Tibial nerve (tissue), 4 donors: ENCODE data around the gene PRRT1B. TPM values are rescaled to one million over a fixed set of nuclear protein-coding genes. Genes with fewer than 3 reads are reported as not detected.

Experiments
- DNase-seq, 2 donors: peaks; one replicate each; pipeline ENCODE4 v3.0.0-alpha.2; 2019; ENCODE audit warnings: low spot score in 2 of 2
- H3K27ac ChIP-seq, 4 donors: fragments of 200-600 bp; sonication (generic) in 3 of 4; one replicate each; pipeline ENCODE4 v1.5.1; 2017 to 2019; ENCODE audit warnings: mild to moderate bottlenecking in 1 of 4
- H3K27me3 ChIP-seq, 2 donors: fragments of 200-600 bp; sonication (generic) in 1 of 2; one replicate each; pipeline versions ENCODE4 v1.5.1 to v1.6.0; 2017 to 2019
- H3K36me3 ChIP-seq, 3 donors: fragments of 200-600 bp; sonication (generic); one replicate each; pipeline ENCODE4 v1.5.1; 2018 to 2019
- H3K4me1 ChIP-seq, 4 donors: fragments of 200-600 bp; sonication (generic) in 3 of 4; one replicate each; pipeline ENCODE4 v1.5.1; 2017 to 2019
- H3K4me3 ChIP-seq, 4 donors: fragments of 200-600 bp; sonication (generic) in 3 of 4; one replicate each; pipeline ENCODE4 v1.5.1; 2017 to 2019; ENCODE audit warnings: mild to moderate bottlenecking in 1 of 4, moderate library complexity in 1 of 4
- H3K9me3 ChIP-seq, 4 donors: fragments of 200-600 bp; sonication (generic) in 3 of 4; one replicate each; pipeline ENCODE4 v1.5.1; 2017 to 2019
- EP300 ChIP-seq, 2 donors: sonication (generic); formaldehyde crosslinking; IDR thresholded peaks; one replicate each; pipeline ENCODE4 v1.6.1; 2017; ENCODE audit warnings: antibody characterized with exemption in 2 of 2, mild to moderate bottlenecking in 1 of 2
- POLR2A ChIP-seq, 2 donors: fragments of 450-650 bp; IDR thresholded peaks; one replicate each; pipeline ENCODE4 v1.6.1; 2017; ENCODE audit warnings: antibody characterized with exemption in 2 of 2, mild to moderate bottlenecking in 2 of 2, moderate library complexity in 2 of 2
- WGBS, 2 donors: methylation state at CpG; one replicate each; pipeline ENCODE4 v1.1.5; 2018; 5-methylcytosine and 5-hydroxymethylcytosine counted together
- total RNA-seq, 4 donors: library from RNA; depleted of rRNA; stranded (reverse); fragments of >200 nt; gene quantifications; one replicate each; pipeline ENCODE4 v1.1.0, GENCODE V29; 2016
- TF ChIP-seq, protein P1 (sequence below), 5 experiments: fragments of 200-600 bp in 3 of 5; fragments of 450-650 bp in 2 of 5; sonication (generic) in 3 of 5; IDR thresholded peaks; one replicate each; pipeline ENCODE4 v1.5.1; 2016 to 2019; ENCODE audit warnings: antibody characterized with exemption in 5 of 5, mild to moderate bottlenecking in 3 of 5, moderate library complexity in 2 of 5

The PRRT1B gene
- not detected for total RNA-seq

DNA sequence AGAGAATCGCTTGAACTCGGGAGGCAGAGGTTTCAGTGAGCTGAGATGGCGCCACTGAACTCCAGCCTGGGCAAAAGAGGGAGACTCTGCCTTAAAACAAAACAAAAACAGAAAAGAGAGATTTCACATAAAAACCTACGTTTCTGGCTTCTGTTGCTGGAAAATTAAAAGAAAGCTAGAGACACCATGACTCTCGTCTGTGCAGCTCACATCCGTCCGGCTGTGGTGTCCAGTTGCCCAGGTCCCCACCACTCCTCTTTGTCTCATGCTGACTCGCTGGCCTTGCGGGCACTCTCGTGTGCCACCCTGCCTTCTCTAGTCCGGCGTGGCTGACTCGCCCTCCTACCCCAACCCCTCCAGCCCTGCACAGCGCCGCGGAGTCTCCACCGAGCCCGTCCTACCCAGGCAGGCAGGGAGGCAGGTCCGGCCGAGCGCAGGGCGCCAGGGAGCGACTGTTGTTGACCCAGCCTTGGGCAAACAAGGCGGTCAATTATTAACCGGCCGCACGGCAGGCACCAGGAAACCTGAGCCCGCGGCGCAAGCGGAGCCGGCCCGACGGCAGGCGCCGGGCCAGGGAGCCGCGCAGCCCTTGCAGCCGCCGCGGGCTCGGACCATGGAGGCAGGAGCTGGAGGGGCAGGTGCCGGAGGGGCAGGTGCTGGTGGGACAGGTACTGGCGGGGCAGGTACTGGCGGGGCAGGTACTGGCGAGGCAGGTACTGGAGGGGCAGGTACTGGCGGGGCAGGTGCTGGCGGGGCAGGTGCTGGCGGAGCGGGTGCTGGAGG lies at the start of gene PRRT1B:
PRRT1B (plus strand) TSS at position 521 of the 783 bp plus-strand sequence; CDS start at position 614, 93 bp downstream.
- Histone ChIP-seq H3K4me3 (peak within 1 kb of the TSS in 2 of 4 donors; percentile 5 to 27), H3K9me3 (peaks cover 0 to 36% (median 8%) of the 10 kb centered on the region in 4 donors), H3K36me3 (no peaks in the 10 kb centered on the region), H3K27me3 (peaks cover 0 to 61% of the 10 kb centered on the region in 2 donors), H3K27ac (no peak within 1 kb of the TSS), H3K4me1 (peaks cover 0 to 19% (median 6%) of the 10 kb centered on the region in 4 donors)
- DNase-seq = no peak
- 16 to 24% methylated on average over 35 to 50 of the region's 50 CpGs for WGBS, 2 donors
- no peak for TF ChIP-seq EP300 (IDR thresholded peaks at IDR 0.05)
- TF ChIP-seq POLR2A (IDR thresholded peaks at IDR 0.05) = no peak

DNA sequence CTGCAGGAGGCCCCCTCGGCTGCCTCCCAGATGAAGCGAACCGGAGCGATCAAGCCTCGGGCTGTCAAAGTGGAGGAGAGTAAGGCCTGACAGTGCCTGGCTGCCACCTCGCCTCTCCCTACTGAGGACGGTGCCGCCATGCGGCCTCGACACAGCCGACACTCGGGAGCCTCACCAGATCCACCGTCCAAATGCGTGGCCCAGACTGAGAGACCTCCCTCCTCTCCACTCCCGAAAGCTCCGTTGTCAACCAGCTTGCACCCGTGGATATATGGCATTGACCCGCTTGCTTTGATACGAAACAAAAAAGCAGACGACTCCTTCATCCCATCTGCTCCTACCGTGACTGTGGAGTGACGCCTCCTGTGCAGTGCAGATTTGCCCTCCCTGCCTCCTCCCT lies 49.5 kb upstream of the PRRT1B start:
- TF ChIP-seq POLR2A (IDR thresholded peaks at IDR 0.05) = no peak
- TF ChIP-seq, protein P1, sequence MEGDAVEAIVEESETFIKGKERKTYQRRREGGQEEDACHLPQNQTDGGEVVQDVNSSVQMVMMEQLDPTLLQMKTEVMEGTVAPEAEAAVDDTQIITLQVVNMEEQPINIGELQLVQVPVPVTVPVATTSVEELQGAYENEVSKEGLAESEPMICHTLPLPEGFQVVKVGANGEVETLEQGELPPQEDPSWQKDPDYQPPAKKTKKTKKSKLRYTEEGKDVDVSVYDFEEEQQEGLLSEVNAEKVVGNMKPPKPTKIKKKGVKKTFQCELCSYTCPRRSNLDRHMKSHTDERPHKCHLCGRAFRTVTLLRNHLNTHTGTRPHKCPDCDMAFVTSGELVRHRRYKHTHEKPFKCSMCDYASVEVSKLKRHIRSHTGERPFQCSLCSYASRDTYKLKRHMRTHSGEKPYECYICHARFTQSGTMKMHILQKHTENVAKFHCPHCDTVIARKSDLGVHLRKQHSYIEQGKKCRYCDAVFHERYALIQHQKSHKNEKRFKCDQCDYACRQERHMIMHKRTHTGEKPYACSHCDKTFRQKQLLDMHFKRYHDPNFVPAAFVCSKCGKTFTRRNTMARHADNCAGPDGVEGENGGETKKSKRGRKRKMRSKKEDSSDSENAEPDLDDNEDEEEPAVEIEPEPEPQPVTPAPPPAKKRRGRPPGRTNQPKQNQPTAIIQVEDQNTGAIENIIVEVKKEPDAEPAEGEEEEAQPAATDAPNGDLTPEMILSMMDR (IDR thresholded peaks at IDR 0.05) = no peak
- TF ChIP-seq EP300 (IDR thresholded peaks at IDR 0.05) = no peak
- Histone ChIP-seq H3K4me3 (no peak overlapping the region), H3K4me1 (peaks cover 0 to 2% (median 0%) of the 10 kb centered on the region in 4 donors), H3K36me3 (peaks cover 2 to 96% (median 33%) of the 10 kb centered on the region in 3 donors), H3K27ac (no peak overlapping the region), H3K9me3 (no peaks in the 10 kb centered on the region), H3K27me3 (no peaks in the 10 kb centered on the region)
- WGBS, 2 donors = 87 to 89% methylated on average over 16 to 22 of the region's 22 CpGs
- no peak for DNase-seq

DNA sequence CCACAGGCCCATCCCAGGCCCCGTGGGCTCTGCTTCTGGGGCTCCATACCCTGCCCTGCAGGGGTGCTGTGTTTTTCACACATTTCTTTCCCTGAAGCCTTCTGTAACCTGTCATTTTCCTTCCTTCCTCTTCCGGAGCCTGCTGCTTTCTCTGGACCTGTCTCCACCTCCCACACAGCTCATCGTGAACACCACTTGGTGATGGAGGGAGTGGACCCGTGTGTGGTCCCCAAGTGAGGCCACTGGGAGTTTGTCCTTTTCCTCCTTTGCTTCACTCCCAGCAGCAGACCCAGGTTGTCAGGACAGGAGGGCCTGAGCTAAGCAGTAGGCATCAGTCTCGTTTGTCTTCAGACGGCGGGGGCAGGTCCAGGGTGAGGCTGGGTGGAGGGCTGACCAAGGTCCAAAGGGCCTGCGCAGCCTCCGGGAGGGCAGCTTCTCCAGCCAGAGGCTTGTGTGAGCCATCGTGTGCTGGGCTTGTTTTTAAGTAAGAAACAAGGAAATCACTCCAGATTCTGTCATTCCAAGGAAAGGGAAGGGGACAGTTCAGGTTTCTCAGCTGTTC lies 48.4 kb upstream of the PRRT1B start:
- no peak for TF ChIP-seq POLR2A (IDR thresholded peaks at IDR 0.05)
- TF ChIP-seq, protein P1 (IDR thresholded peaks at IDR 0.05) = no peak
- TF ChIP-seq EP300 (IDR thresholded peaks at IDR 0.05) = no peak
- Histone ChIP-seq H3K4me1 (peaks cover 0 to 12% (median 5%) of the 10 kb centered on the region in 4 donors), H3K36me3 (peaks cover 0 to 85% (median 24%) of the 10 kb centered on the region in 3 donors), H3K27me3 (no peaks in the 10 kb centered on the region), H3K9me3 (no peaks in the 10 kb centered on the region), H3K27ac (no peak overlapping the region), H3K4me3 (no peak overlapping the region)
- 71 to 79% methylated on average over 10 of the region's 10 CpGs for WGBS, 2 donors
- DNase-seq = no peak

DNA sequence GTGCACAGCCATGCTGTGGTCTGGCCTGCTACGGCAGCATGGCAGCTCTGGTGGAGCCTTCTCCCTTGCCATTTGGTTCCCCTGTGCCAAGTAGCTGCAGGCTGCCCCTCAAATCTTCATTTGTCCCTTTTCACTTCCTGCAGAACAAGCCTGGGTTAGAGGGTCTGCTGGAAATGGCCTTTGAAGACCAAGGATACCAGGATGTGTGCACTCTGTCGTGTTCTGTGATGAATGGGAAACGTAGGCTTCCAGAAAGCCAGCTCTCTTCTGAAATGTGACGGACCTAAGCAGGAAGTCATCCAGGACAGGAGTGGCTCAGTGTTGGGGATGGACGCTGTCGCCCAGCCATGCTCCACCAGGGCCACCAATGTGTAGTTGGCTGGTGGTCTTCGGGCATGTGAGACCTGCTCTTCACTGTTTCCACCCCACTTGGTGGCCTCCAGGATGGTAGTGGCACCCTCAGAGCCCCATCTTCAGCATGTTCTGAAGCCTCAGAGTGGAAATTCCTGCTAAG lies 46.0 kb upstream of the PRRT1B start:
- TF ChIP-seq EP300 (IDR thresholded peaks at IDR 0.05) (no peak), POLR2A (IDR thresholded peaks at IDR 0.05) (no peak)
- TF ChIP-seq, protein P1 (IDR thresholded peaks at IDR 0.05) = no peak
- H3K4me3 ChIP-seq = no peak overlapping the region
- 73 to 74% methylated on average over 7 of the region's 7 CpGs for WGBS, 2 donors
- H3K36me3 ChIP-seq = peaks cover 0 to 61% (median 13%) of the 10 kb centered on the region in 3 donors
- H3K27me3 ChIP-seq = no peaks in the 10 kb centered on the region
- H3K9me3 ChIP-seq = no peaks in the 10 kb centered on the region
- peaks cover 0 to 28% (median 16%) of the 10 kb centered on the region in 4 donors for H3K4me1 ChIP-seq
- no peak overlapping the region for H3K27ac ChIP-seq
- DNase-seq = no peak

DNA sequence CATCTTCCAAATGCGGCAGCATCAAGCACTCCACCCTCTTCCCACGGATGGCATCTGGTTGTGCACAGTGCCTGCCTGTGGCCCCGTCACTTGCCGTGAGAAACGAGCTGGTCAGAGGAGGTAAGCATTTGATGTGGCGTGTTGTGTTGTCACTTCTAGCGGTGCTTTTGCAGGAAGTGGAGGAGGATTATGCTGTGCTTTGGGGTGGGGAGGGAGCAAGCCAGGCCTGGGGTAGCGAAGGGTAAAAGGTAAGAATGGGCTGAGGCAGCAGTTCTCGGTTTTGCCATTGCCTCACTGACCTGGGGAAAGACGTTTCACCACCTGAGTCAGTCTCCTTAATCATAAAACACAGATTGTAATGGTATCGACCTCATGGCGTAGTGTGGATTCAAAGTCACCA lies 44.9 kb upstream of the PRRT1B start:
- 70 to 75% methylated on average over 12 of the region's 12 CpGs for WGBS, 2 donors
- H3K4me3 ChIP-seq = no peak overlapping the region
- no peaks in the 10 kb centered on the region for H3K27me3 ChIP-seq
- H3K4me1 ChIP-seq = peaks cover 0 to 32% (median 18%) of the 10 kb centered on the region in 4 donors
- no peak for DNase-seq
- TF ChIP-seq, protein P1 (IDR thresholded peaks at IDR 0.05) = no peak
- TF ChIP-seq POLR2A (IDR thresholded peaks at IDR 0.05) (no peak), EP300 (IDR thresholded peaks at IDR 0.05) (no peak)
- no peak overlapping the region for H3K27ac ChIP-seq
- peaks cover 0 to 50% (median 8%) of the 10 kb centered on the region in 3 donors for H3K36me3 ChIP-seq
- no peaks in the 10 kb centered on the region for H3K9me3 ChIP-seq
